Neuron (in vitro differentiated cells): ENCODE results near the gene RCBTB1.

Source experiments
- H2AFZ ChIP-seq: one replicate; pipeline ENCODE4 v1.6.1; 2013; ENCODE audit warnings: low read depth, mild to moderate bottlenecking, inconsistent platforms, low read length, moderate library complexity
- H3K27me3 ChIP-seq: one replicate; pipeline ENCODE4 v1.6.1; 2013; ENCODE audit warnings: low read length; ENCODE audit not compliant: insufficient read depth
- H3K36me3 ChIP-seq: one replicate; pipeline ENCODE4 v1.6.1; 2013; ENCODE audit warnings: low read length; ENCODE audit not compliant: insufficient read depth
- H3K4me1 ChIP-seq: one replicate; pipeline ENCODE4 v1.6.1; 2013; ENCODE audit warnings: low read length; ENCODE audit not compliant: insufficient read depth
- H3K4me3 ChIP-seq: 2 replicates; pipeline ENCODE4 v1.5.1; 2013; ENCODE audit warnings: mild to moderate bottlenecking, low read length, moderate library complexity
- H3K9me3 ChIP-seq: one replicate; pipeline ENCODE4 v1.6.1; 2013; ENCODE audit warnings: low read length

RCBTB1 gene

DNA sequence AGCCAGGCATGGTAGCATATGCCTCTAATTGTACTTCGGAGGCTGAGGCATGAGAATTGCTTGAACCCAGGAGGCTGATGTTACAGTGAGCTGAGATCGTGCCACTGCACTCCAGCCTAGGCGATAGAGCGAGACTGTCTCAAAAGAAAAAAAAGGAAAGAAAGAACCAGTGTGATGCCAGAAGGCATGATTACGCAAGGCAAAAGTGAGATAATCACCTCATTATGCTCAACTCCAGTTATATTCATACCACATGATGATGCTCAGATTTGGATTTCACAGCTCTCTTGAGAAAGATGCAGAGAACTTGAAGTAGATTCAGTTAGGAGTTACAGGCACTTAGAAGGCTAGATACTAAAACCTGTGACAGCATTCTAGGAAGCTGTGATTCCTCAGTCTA lies 21.8 kb downstream of the RCBTB1 start:
- Histone ChIP-seq H3K36me3 (peaks cover 23% of the 10 kb centered on the region), H3K27me3 (no peaks in the 10 kb centered on the region), H2AFZ (no peak overlapping the region), H3K4me1 (no peaks in the 10 kb centered on the region), H3K4me3 (no peak overlapping the region), H3K9me3 (peaks cover 8% of the 10 kb centered on the region)

DNA sequence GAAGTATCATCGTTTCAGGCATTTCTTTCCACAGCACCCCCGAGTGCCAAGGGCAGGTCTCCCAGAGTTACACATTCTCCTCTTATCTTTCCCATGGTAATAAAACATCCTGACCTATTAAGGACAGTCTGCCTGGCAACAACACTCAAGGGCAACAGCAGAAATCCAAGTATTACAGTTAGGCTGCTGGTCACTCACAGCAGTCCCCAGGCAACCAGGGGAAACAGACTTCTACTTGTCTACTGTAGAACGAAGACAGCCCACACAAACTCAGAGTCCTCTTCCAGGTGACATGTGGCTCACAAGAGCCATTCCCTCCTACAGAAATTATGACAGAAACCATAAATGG lies 24.3 kb downstream of the RCBTB1 start:
- Histone ChIP-seq H3K36me3 (peaks cover 22% of the 10 kb centered on the region), H3K27me3 (no peaks in the 10 kb centered on the region), H3K9me3 (peaks cover 2% of the 10 kb centered on the region), H3K4me1 (no peaks in the 10 kb centered on the region), H3K4me3 (no peak overlapping the region), H2AFZ (no peak overlapping the region)

DNA sequence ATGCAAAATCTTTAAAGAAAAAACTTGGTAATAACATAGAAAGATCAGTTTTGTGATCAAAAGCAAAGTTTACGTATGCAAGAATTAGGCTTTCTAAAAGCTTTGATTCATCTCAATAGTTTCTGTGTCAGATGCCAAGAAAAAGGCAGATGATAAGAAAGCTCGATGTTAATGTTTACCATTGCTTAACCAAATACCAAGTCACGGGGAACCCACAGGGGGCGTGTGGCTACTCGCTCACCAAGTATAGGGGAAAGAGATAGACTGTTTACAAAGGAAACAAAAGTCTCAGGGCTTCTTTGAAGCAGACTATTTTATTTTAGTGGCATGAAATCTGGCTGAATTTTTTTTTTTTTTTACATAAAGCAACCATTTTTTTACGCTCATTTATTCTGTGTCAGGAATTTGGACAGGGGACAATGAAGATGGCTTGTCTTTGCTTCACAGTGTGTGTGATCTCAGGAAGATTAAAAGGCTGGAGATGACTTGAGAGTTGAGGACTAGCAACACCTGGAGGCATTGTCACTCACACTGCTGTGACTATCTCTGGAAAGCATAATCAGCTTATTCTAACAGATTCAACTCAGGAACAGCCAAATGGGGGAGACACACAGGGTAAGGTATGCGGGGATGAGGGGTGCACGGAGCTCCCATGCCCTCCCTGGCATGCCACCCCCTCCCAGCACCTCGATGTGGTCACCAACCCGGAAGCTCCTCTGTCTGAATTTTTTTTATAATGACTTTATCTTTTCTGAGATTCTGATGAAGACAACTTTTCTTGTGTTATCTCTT lies 24.9 kb downstream of the RCBTB1 start:
- H3K4me1 ChIP-seq, result no peaks in the 10 kb centered on the region
- no peak overlapping the region for H3K4me3 ChIP-seq
- H3K9me3 ChIP-seq, result peaks cover 2% of the 10 kb centered on the region
- no peak overlapping the region for H2AFZ ChIP-seq
- H3K36me3 ChIP-seq, result peaks cover 22% of the 10 kb centered on the region
- H3K27me3 ChIP-seq, result no peaks in the 10 kb centered on the region

DNA sequence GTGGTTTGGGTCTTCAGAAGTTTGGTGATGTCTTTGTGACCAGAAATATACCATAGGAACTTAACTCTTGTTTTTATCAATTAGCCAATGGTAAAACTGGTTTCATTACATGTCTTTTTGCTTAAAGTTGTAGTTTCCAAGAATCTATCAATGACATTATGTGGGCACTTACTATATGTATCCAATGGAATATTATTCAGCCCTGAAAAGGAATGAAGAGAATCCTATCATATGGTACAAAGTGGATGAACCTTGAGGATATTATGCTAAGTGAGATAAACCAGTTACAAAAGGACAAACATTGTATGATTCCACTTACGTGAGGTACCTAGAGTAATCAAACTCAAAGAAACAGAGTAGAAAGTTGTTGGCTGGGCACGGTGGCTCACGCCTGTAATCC lies 26.4 kb downstream of the RCBTB1 start:
- H3K36me3 ChIP-seq, result peaks cover 26% of the 10 kb centered on the region

DNA sequence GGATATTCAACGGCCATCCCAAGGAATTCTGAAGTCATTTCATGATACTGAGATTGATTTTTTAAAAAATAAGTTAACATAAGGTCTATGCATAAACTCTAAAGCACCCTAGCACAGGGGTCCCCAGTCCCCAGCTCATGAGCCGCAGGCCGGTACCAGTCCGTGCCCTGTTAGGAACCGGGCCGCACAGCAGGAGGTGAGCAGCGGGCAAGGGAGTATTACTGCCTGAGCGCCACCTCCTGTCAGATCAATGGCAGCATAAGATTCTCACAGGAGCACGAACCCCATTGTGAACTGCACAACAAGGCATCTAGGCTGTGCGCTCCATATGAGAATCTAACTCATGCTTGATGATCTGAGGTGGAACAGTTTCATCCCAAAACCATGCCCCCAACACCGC lies 31.0 kb downstream of the RCBTB1 start:
- Histone ChIP-seq H3K4me3 (no peak overlapping the region), H3K36me3 (peaks cover 44% of the 10 kb centered on the region), H3K9me3 (peaks cover 2% of the 10 kb centered on the region)

More for the DNA sequence above, 26.4 kb downstream of the RCBTB1 start:
- H2AFZ ChIP-seq, result no peak overlapping the region
- peaks cover 2% of the 10 kb centered on the region for H3K9me3 ChIP-seq
- no peaks in the 10 kb centered on the region for H3K27me3 ChIP-seq
- H3K4me1 ChIP-seq, result no peaks in the 10 kb centered on the region
- no peak overlapping the region for H3K4me3 ChIP-seq

DNA sequence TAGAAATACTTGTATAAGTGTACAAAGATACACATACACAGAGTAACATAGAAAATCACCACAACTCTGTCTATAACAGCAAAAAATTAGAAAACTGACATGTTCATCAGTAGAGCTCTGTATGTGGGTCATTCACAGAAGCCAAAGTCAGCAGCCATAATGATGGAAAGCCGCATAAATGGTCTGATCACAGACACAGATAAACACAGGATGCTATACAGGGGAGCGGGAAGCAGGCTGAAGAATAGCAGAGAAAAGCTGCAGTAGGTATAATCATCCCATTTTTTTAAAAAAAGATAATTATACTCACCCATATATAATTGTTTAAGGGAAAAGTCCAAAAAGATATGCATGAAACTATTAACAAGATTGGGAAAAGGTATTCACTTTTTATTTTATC lies 31.5 kb downstream of the RCBTB1 start:
- peaks cover 43% of the 10 kb centered on the region for H3K36me3 ChIP-seq
- no peak overlapping the region for H2AFZ ChIP-seq
- no peak overlapping the region for H3K4me3 ChIP-seq
- no peaks in the 10 kb centered on the region for H3K9me3 ChIP-seq
- no peaks in the 10 kb centered on the region for H3K27me3 ChIP-seq
- H3K4me1 ChIP-seq, result no peaks in the 10 kb centered on the region

More for the DNA sequence above, 31.0 kb downstream of the RCBTB1 start:
- no peaks in the 10 kb centered on the region for H3K4me1 ChIP-seq
- no peaks in the 10 kb centered on the region for H3K27me3 ChIP-seq
- no peak overlapping the region for H2AFZ ChIP-seq

DNA sequence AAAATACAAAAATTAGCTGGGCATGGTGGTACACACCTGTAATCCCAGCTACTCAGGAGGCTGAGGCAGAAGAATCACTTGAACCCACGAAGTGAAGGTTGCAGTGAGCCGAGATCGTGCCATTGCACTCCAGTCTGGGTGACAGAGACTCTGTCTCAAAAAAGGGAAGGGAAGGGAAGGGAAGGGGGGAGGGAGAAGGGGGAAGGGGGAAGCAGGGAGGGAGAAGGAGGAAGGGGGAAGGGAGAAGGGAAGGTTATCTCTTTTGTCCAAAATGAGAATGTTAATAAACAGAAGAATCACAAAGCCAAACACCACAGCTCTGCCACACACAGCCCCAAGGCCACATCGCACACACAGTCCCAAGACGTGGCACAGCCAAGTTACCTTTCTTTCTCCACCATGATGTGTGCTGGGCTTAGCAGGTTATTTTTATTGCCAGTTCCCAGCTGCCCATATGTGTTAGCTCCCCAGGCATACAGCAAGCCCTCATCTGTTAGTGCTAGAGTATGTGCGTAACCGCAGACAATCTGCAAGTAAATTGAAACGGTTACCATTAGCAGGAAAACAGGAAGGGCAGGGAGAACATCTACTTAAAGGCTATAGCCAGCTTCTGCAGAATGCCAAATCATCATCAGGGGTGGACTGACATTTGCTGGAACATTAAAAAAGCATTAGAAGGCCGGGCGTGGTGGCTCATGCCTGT lies 34.3 kb downstream of the RCBTB1 start:
- no peak overlapping the region for H3K4me3 ChIP-seq
- no peaks in the 10 kb centered on the region for H3K4me1 ChIP-seq
- no peak overlapping the region for H2AFZ ChIP-seq
- no peaks in the 10 kb centered on the region for H3K9me3 ChIP-seq
- peaks cover 46% of the 10 kb centered on the region for H3K36me3 ChIP-seq
- H3K27me3 ChIP-seq, result no peaks in the 10 kb centered on the region

DNA sequence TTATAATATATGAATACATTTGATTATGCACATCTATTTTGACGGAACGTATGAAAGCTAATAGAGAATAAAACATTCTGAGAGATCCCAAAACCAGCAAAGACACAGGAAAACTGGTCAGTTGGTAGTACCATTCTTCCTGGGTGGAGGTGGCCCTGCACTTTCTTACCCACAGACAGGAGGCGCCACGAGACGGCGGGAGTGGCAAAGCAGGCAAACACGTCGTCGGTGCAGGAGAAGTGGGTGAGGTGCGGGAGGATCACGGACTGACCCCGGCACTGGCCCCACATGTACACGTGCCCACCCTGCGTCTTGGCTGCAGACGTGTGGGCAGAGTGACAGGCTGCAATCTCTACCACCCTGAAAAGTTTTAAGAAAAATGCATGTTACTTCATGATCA lies 36.1 kb downstream of the RCBTB1 start:
- H3K36me3 ChIP-seq, result peaks cover 52% of the 10 kb centered on the region
- H3K4me3 ChIP-seq, result no peak overlapping the region
- no peak overlapping the region for H2AFZ ChIP-seq
- H3K9me3 ChIP-seq, result no peaks in the 10 kb centered on the region
- no peaks in the 10 kb centered on the region for H3K4me1 ChIP-seq
- H3K27me3 ChIP-seq, result no peaks in the 10 kb centered on the region

DNA sequence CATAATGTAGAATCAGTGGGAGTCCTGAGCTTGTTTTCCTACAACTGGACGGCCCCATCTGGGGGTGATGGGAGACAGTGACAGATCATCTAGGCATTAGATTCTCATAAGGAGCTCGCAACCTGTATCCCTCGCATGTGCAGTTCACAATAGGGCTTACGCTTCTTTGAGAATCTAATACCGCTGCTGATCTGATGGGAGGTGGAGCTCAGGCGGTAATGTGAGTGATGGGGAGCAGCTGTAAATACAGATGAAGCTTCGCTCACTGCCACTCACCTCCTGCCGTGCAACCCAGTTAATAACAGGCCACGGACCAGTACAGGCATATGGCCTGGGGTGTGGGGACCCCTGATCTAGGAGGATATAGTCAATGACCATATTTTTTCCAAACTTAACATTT lies 38.8 kb downstream of the RCBTB1 start:
- no peaks in the 10 kb centered on the region for H3K9me3 ChIP-seq
- peaks cover 56% of the 10 kb centered on the region for H3K36me3 ChIP-seq
- no peak overlapping the region for H3K4me3 ChIP-seq
- no peaks in the 10 kb centered on the region for H3K27me3 ChIP-seq
- no peak overlapping the region for H2AFZ ChIP-seq
- H3K4me1 ChIP-seq, result no peaks in the 10 kb centered on the region

DNA sequence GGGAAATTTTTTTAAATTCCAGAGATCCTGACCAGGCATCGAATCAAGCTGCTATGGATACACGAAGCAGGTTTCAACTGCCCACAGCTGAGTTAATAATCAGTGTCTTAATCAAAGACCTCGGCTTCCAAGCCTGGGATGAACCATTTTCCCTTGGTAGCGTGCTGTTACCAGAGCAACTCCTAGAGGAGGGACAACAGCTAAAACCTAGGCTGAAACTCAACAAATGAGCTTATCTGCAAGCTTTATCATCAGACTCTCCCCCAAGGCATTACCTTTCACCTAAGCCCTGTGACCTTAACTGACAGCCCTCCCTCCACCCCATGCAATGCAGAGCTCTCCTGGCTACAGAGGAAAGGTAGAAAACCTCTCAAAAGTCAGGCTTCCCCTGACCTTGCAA lies 39.7 kb downstream of the RCBTB1 start:
- Histone ChIP-seq H3K36me3 (peaks cover 60% of the 10 kb centered on the region), H3K4me3 (no peak overlapping the region), H3K27me3 (no peaks in the 10 kb centered on the region), H2AFZ (no peak overlapping the region), H3K4me1 (no peaks in the 10 kb centered on the region), H3K9me3 (no peaks in the 10 kb centered on the region)

DNA sequence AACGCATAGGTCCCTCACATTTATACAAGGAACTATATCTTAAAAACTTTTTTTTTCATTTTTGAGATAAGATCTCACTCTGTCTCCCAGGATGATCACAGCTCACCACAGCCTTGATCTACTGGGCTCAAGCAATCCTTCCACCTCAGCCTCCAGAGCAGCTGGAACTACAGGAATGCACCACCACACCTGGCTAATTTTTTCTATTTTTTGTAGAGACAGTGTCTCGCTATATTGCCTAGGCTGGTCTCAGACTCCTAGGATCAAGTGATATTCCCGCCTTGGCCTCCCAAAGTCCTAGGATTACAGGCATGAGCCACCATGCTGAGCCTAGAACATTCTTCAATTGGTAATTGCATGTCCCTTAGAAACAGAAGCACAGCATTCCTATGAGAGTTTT lies 41.7 kb downstream of the RCBTB1 start:
- Histone ChIP-seq H2AFZ (no peak overlapping the region), H3K9me3 (no peaks in the 10 kb centered on the region), H3K4me1 (no peaks in the 10 kb centered on the region), H3K4me3 (no peak overlapping the region), H3K36me3 (peaks cover 62% of the 10 kb centered on the region), H3K27me3 (no peaks in the 10 kb centered on the region)

DNA sequence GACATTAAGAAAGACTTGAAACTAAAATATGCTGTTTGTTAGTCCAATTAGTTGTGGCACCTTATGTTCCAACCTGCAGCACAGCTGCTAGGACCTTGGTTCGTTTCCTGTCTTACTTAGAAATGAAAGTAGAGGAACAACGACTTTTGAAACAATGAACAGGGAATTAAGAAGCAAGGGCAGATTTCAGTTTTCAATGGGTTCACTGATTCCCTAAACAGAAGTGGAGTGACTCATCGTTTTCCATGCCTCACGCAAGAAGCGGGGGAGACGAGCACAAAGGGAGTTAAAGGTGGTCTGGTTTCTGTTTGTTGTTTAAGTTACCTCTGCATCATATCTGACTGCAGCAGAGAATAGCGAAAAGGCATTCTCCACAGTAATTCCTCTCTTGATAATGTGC lies 44.8 kb downstream of the RCBTB1 start:
- Histone ChIP-seq H3K9me3 (no peaks in the 10 kb centered on the region), H3K4me3 (no peak overlapping the region), H3K27me3 (no peaks in the 10 kb centered on the region), H3K36me3 (peaks cover 40% of the 10 kb centered on the region), H2AFZ (no peak overlapping the region), H3K4me1 (peaks cover 3% of the 10 kb centered on the region)

DNA sequence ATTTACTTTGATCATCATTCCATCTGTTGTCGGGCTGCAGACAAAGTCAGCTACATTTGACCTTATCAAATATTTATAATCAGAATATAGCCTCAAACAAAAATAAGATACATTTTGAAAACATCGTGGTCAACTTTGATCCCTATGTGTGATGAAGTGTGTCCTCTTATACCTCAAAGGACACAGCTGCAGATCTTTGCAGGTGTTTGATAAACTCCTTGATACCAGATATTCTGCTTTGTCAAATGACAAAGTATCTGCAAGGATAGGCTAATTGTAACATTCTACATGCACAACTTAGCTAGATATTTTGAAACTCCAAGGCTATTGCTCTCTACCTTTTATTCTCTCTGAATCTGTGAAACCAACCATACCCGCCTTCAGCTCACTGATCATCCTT lies 45.6 kb downstream of the RCBTB1 start:
- peaks cover 3% of the 10 kb centered on the region for H3K4me1 ChIP-seq
- H3K27me3 ChIP-seq, result no peaks in the 10 kb centered on the region
- H3K4me3 ChIP-seq, result no peak overlapping the region
- no peak overlapping the region for H2AFZ ChIP-seq
- H3K36me3 ChIP-seq, result peaks cover 38% of the 10 kb centered on the region
- no peaks in the 10 kb centered on the region for H3K9me3 ChIP-seq
